MM.1S (cell line): ENCODE data around the gene KCNIP1.

Experiments used
- EZH2 ChIP-seq: fragments of 300-600 bp; sonication (generic); optimal IDR thresholded peaks from 2 replicates; pipeline ENCODE3; 2017; ENCODE audit warnings: low read depth, mild to moderate bottlenecking, antibody characterized with exemption, low read length, mixed read lengths
- TF ChIP-seq, protein P1 (sequence below): fragments of 300-600 bp; sonication (generic); IDR thresholded peaks from 2 replicates; pipeline ENCODE4 v1.5.1; 2016; ENCODE audit warnings: antibody characterized with exemption, low read length, mixed read lengths

DNA sequence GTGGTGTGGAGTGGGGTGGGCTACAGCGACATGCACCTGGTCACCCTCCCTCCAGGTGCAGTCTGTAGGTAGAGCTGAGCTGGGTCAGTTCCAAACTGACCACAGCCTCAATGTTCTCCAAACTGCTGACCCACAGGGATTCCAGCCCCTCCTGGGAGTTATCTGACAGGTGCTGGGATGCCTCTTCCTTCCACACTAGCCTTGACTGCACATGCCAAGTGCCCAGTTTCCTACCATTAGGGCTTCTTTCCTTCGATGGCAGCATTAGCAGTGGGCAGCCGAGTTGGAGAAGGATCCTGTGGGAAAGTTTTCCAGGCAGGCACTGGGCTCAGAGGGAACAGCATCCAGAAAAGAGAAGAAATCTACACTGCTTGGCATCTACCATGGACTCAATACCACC lies 215.7 kb downstream of the KCNIP1 start:
- TF ChIP-seq, protein P1, sequence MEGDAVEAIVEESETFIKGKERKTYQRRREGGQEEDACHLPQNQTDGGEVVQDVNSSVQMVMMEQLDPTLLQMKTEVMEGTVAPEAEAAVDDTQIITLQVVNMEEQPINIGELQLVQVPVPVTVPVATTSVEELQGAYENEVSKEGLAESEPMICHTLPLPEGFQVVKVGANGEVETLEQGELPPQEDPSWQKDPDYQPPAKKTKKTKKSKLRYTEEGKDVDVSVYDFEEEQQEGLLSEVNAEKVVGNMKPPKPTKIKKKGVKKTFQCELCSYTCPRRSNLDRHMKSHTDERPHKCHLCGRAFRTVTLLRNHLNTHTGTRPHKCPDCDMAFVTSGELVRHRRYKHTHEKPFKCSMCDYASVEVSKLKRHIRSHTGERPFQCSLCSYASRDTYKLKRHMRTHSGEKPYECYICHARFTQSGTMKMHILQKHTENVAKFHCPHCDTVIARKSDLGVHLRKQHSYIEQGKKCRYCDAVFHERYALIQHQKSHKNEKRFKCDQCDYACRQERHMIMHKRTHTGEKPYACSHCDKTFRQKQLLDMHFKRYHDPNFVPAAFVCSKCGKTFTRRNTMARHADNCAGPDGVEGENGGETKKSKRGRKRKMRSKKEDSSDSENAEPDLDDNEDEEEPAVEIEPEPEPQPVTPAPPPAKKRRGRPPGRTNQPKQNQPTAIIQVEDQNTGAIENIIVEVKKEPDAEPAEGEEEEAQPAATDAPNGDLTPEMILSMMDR, result no peak
- no peak for TF ChIP-seq EZH2
